ENCODE measurements around the gene SYT6. TPM values are rescaled to one million over a fixed set of nuclear protein-coding genes. Genes with fewer than 3 reads are reported as not detected.
A peak's percentile ranks its signal among the peaks of the same experiment; 100 is the strongest.

SYT6 gene
- total RNA-seq, 1 experiment from 2014 or later, result 77.2 TPM

DNA sequence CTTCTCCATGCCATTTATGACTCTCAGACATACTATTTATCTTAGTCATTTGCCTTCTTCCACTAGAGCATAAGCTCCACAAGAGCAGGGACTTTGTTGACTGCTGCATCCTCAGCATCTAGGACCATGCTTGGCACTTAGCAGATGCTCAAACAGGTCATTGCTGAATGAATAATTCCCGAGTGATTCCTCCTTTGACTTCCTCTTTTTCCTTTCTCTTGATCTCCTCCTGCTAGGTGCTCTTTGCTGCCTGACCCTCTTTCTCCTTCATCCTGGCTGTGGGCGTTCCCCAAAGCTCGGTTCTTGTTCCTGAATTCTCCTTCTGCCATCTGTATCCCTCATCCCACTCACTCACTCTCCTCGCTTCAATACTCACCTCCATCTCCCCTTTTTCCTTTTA is 23.5 kb downstream of the SYT6 start:
- WGBS (ENCODE audit: extremely low coverage, insufficient read length, low lambda C conversion rate), result 100% methylated on average over 1 of the region's 4 CpGs
- H3K56ac ChIP-seq (ENCODE audit: insufficient read length, low read depth, low read length), result no peak overlapping the region

More for the DNA sequence above, 23.5 kb downstream of the SYT6 start:
- TF ChIP-seq CTCF (conservative IDR thresholded peaks at IDR 0.05), result no peak
- H2BK5ac ChIP-seq (ENCODE audit: insufficient read length, low read length), result no peak overlapping the region
- H3K36me3 Mint-ChIP-seq (ENCODE audit: insufficient read depth in 1 of 3, low read depth in 3 of 3), result peaks cover 58 to 100% (median 92%) of the 10 kb centered on the region in 3 experiments
- H2AFZ ChIP-seq (ENCODE audit: low read length), result no peak overlapping the region
- H3T11ph ChIP-seq (ENCODE audit: low read length), result no peak overlapping the region
- no peak overlapping the region for H3K18ac ChIP-seq (ENCODE audit: insufficient read length, low read depth, low read length)
- H3K79me1 ChIP-seq (ENCODE audit: insufficient read depth, low read depth, low read length, poor library complexity, severe bottlenecking), result peaks cover 5% of the 10 kb centered on the region
- H3K27me3 Mint-ChIP-seq (ENCODE audit: low read depth), result no peaks in the 10 kb centered on the region; the same call in 1 of the 2 replicates
- H4K8ac ChIP-seq (replicated peaks; ENCODE audit: insufficient read length, low read depth, low read length), result no peak overlapping the region
- H2BK15ac ChIP-seq (ENCODE audit: low read depth, low read length), result no peak overlapping the region
- H4K5ac ChIP-seq (ENCODE audit: insufficient read length, low read depth, low read length), result no peak overlapping the region
- H3K4me1 Mint-ChIP-seq, result peaks cover 41 to 47% of the 10 kb centered on the region in 2 experiments
- peaks cover 2% of the 10 kb centered on the region; the same call in 1 of the 2 replicates for H3K4me1 ChIP-seq (ENCODE audit: insufficient read depth, low read length)
- no peaks in the 10 kb centered on the region for H3K27me3 ChIP-seq (ENCODE audit: insufficient read depth, low read length)
- H3K9me3 ChIP-seq (ENCODE audit: control insufficient read depth, low read depth, low read length), result no peaks in the 10 kb centered on the region
- H2BK120ac ChIP-seq (ENCODE audit: low read depth, low read length, poor library complexity, severe bottlenecking), result no peak overlapping the region
- no peak overlapping the region for H4K91ac ChIP-seq (ENCODE audit: insufficient read length, low read depth, low read length)
- no peak overlapping the region for H2BK12ac ChIP-seq (ENCODE audit: insufficient read length, low read depth, low read length)
- no peak overlapping the region for H3K27ac ChIP-seq (ENCODE audit: insufficient read length, low read depth, low read length)
- no peak overlapping the region for H3K9ac ChIP-seq (ENCODE audit: extremely low read depth, insufficient read length, low read length)
- H2AK5ac ChIP-seq (ENCODE audit: insufficient read length, low read length), result no peak overlapping the region
- no peak overlapping the region for H3K4ac ChIP-seq (ENCODE audit: low read depth, low read length)
- H3K4me3 Mint-ChIP-seq, result no peak overlapping the region
- no peaks in the 10 kb centered on the region for H3K79me2 ChIP-seq (ENCODE audit: insufficient read depth, low read length)
- H3K14ac ChIP-seq (ENCODE audit: insufficient read depth, low read length), result no peak overlapping the region
- H4K20me1 ChIP-seq (ENCODE audit: control insufficient read depth, insufficient read depth, insufficient read length), result no peaks in the 10 kb centered on the region
- no peak overlapping the region for H3K4me2 ChIP-seq (ENCODE audit: insufficient read depth, insufficient read length, low read length)
- peak overlapping the region in 2 of 3 experiments; percentile 28 to 50; a peak in 4 of 7 replicates for H3K27ac Mint-ChIP-seq
- H3K23me2 ChIP-seq (ENCODE audit: insufficient read length, low read depth, low read length, poor library complexity, severe bottlenecking), result no peaks in the 10 kb centered on the region
- no peak for DNase-seq
- H3K23ac ChIP-seq (ENCODE audit: insufficient read length, low read depth, low read length), result no peak overlapping the region
- no peaks in the 10 kb centered on the region for H3K9me3 Mint-ChIP-seq
- no peak overlapping the region for H2BK20ac ChIP-seq (ENCODE audit: low read depth, low read length, poor library complexity, severe bottlenecking)
